Ishikawa (cell line): ENCODE measurements around the gene LMF1.

Experiments used
- CEBPB ChIP-seq: IDR thresholded peaks from 2 replicates; pipeline ENCODE4 v1.6.1; 2012
- CREB1 ChIP-seq: IDR thresholded peaks from 2 replicates; pipeline ENCODE4 v1.6.1; 2012; ENCODE audit warnings: low read depth
- EGR1 ChIP-seq: IDR thresholded peaks from 2 replicates; pipeline ENCODE4 v1.6.1; 2012
- EP300 ChIP-seq: IDR thresholded peaks from 2 replicates; pipeline ENCODE4 v1.6.1; 2012; ENCODE audit warnings: borderline replicate concordance
- FOXM1 ChIP-seq: IDR thresholded peaks from 2 replicates; pipeline ENCODE4 v1.6.1; 2012; ENCODE audit warnings: low read depth, borderline replicate concordance
- NFIC ChIP-seq: IDR thresholded peaks from 2 replicates; pipeline ENCODE4 v1.6.1; 2012
- RAD21 ChIP-seq: IDR thresholded peaks from 2 replicates; pipeline ENCODE4 v1.6.1; 2012; ENCODE audit warnings: low read depth
- TAF1 ChIP-seq: IDR thresholded peaks from 2 replicates; pipeline ENCODE4 v1.6.1; 2012; ENCODE audit warnings: low read depth, mild to moderate bottlenecking
- TCF12 ChIP-seq: IDR thresholded peaks from 2 replicates; pipeline ENCODE4 v1.6.1; 2012; ENCODE audit warnings: low read depth
- TEAD4 ChIP-seq: IDR thresholded peaks from 2 replicates; pipeline ENCODE4 v1.6.1; 2012
- YY1 ChIP-seq: IDR thresholded peaks from 2 replicates; pipeline ENCODE4 v1.6.1; 2012; ENCODE audit warnings: low read depth
- ZBTB7A ChIP-seq: IDR thresholded peaks from 2 replicates; pipeline ENCODE4 v1.6.1; 2012; ENCODE audit warnings: low read depth
- TF ChIP-seq, protein P1 (sequence below): IDR thresholded peaks from 2 replicates; pipeline ENCODE4 v1.6.1; 2012; ENCODE audit warnings: low read depth, mild to moderate bottlenecking
- TF ChIP-seq, protein P2 (sequence below): IDR thresholded peaks from 2 replicates; pipeline ENCODE4 v1.6.1; 2012
- TF ChIP-seq, protein P3 (sequence below): IDR thresholded peaks from 2 replicates; pipeline ENCODE4 v1.6.1; 2012

The LMF1 gene

DNA sequence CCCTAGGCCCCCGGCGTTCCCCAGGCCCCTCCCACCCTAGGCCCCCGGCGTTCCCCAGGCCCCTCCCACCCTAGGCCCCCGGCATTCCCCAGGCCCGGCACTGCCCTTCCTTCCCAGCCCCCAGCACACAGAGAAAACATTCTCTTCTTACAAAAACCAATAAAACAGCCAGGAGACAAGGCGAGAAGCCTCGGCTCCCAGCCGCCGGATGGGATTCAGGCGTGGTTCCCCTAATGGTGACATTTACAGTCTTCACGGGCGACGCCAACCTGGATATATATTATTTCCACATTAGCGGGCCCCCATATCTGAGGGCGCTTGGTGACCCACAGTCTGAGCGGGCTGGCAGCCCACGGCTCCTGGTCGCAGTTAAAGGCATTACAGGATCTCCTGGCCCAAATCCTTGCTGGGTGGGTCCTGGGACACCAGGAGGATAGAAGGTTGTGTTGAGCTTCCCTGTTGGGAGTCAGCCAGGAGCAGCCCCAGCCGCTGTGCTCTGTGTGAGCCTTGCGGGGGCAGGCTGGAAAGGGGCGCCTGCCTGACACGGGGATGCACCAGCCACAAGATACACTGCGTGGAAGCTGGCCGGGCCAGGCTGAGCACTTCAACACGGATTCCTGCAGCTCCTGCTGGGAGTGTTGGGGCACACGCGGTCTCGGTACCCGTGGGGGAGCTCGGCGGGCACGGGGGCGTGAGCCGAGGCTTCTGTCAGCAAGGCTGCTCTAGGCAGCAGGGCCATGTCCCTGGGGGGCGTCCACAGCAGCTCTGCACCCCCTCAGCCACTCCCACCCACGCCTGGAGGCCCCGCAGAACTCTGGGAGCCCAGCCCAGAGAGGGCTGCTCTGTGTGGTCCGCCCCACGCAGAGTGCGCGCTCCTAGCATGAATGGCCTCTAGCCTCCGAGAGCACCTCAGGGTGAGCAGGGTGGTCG, 83.7 kb downstream of the LMF1 start:
- no peak for TF ChIP-seq RAD21
- TF ChIP-seq, protein P1, sequence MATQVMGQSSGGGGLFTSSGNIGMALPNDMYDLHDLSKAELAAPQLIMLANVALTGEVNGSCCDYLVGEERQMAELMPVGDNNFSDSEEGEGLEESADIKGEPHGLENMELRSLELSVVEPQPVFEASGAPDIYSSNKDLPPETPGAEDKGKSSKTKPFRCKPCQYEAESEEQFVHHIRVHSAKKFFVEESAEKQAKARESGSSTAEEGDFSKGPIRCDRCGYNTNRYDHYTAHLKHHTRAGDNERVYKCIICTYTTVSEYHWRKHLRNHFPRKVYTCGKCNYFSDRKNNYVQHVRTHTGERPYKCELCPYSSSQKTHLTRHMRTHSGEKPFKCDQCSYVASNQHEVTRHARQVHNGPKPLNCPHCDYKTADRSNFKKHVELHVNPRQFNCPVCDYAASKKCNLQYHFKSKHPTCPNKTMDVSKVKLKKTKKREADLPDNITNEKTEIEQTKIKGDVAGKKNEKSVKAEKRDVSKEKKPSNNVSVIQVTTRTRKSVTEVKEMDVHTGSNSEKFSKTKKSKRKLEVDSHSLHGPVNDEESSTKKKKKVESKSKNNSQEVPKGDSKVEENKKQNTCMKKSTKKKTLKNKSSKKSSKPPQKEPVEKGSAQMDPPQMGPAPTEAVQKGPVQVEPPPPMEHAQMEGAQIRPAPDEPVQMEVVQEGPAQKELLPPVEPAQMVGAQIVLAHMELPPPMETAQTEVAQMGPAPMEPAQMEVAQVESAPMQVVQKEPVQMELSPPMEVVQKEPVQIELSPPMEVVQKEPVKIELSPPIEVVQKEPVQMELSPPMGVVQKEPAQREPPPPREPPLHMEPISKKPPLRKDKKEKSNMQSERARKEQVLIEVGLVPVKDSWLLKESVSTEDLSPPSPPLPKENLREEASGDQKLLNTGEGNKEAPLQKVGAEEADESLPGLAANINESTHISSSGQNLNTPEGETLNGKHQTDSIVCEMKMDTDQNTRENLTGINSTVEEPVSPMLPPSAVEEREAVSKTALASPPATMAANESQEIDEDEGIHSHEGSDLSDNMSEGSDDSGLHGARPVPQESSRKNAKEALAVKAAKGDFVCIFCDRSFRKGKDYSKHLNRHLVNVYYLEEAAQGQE = no peak
- no peak for TF ChIP-seq ZBTB7A
- TF ChIP-seq CEBPB = no peak
- no peak for TF ChIP-seq TCF12
- TF ChIP-seq TAF1 = no peak
- no peak for TF ChIP-seq TEAD4
- no peak for TF ChIP-seq NFIC
- TF ChIP-seq, protein P2, sequence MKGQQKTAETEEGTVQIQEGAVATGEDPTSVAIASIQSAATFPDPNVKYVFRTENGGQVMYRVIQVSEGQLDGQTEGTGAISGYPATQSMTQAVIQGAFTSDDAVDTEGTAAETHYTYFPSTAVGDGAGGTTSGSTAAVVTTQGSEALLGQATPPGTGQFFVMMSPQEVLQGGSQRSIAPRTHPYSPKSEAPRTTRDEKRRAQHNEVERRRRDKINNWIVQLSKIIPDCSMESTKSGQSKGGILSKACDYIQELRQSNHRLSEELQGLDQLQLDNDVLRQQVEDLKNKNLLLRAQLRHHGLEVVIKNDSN = no peak
- no peak for TF ChIP-seq FOXM1
- TF ChIP-seq, protein P3, sequence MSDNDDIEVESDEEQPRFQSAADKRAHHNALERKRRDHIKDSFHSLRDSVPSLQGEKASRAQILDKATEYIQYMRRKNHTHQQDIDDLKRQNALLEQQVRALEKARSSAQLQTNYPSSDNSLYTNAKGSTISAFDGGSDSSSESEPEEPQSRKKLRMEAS = no peak

DNA sequence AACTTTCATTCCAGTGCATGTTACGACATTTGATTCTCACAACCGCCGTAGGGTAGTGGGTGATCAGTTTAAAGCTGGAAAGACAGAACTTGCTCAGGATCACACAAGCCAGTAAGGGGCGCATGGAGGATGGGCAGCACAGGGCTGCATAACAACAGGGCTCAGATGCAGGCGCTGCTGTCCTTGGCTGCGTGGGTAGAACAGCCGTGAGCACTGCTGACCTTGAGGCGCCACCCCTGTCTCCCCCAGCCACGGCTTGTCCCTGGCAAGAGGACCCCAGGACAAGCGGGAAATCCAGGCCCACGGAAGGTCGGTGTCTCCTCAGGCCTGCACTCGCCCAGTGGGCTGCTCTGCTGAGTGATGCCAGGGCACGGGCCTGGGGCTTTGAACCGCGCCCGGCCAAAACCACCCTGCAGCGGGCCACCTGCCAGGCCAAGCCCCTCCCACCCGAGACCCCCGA, 84.7 kb downstream of the LMF1 start:
- TF ChIP-seq TCF12 (no peak), TEAD4 (no peak), EGR1 (no peak), YY1 (no peak), TAF1 (no peak)

DNA sequence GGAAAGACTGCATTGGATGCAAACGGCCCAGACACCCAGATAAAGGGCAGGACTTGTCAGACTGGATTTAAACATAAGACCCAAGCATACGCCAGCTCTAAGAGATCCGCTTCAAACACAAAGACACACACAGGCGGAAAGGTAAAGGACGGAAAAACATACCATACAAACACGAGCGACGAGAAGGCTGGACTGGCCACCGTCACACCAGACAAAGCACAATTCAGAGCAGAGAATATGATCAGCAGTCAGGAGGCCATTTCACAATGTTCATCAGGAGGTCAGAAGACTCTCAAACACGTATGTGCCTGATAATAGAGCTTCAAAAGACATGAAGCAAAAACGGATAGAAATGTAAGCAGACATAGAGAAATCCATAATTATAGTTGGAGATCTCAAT, 85.4 kb downstream of the LMF1 start:
- no peak for TF ChIP-seq EGR1
- TF ChIP-seq TCF12 = no peak
- TF ChIP-seq TAF1 = no peak
- TF ChIP-seq FOXM1 = no peak
- TF ChIP-seq CEBPB = no peak
- TF ChIP-seq, protein P3 = no peak
- no peak for TF ChIP-seq YY1
- TF ChIP-seq, protein P2 = no peak
- no peak for TF ChIP-seq RAD21
- TF ChIP-seq, protein P1 = no peak
- no peak for TF ChIP-seq EP300
- no peak for TF ChIP-seq NFIC
- TF ChIP-seq ZBTB7A = no peak
- TF ChIP-seq TEAD4 = no peak
- TF ChIP-seq CREB1 = no peak

DNA sequence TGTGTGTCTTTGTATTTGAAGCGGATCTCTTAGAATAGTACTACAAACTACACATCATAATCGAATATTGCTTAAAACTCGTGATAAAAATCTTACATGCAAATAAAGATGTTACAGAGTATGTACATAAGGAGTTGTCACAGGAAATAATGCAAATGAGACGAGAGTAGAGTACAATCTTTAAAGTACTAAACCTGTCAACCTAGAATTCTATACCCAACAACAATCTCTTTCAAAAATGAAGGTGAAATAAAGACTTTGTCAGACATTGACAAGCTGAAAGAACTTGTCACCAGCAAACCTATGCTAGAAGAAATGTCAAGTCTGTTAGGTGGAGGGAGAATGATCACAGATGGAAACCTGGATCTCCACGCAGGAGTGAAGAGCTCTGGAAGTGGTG, 86.6 kb downstream of the LMF1 start:
- TF ChIP-seq, protein P2 = no peak

DNA sequence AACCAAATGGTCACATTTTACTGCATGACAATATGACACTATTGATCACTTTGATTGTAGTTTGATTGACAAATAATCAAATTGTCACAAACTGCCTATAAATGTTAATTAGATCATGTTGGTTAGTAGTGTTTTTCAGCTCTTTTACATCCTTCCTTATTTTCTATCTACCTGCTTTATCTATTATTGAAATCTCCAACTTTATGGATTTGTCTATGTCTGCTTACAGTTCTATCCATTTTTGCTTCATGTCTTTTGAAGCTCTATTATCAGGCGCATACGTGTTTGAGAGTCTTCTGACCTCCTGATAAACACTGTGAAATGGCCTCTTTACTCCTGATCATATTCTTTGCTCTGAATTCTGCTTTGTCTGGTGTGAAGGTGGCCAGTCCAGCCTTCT, 87.0 kb downstream of the LMF1 start:
- TF ChIP-seq NFIC = no peak
- TF ChIP-seq FOXM1 = no peak
- TF ChIP-seq, protein P3 = no peak
- TF ChIP-seq RAD21 = no peak
- TF ChIP-seq TAF1 = no peak
- no peak for TF ChIP-seq CREB1
- TF ChIP-seq, protein P1 = no peak
- no peak for TF ChIP-seq TEAD4
- no peak for TF ChIP-seq YY1
- TF ChIP-seq, protein P2 = no peak
- no peak for TF ChIP-seq ZBTB7A
- no peak for TF ChIP-seq TCF12
- TF ChIP-seq EP300 = no peak
- TF ChIP-seq CEBPB = no peak
- no peak for TF ChIP-seq EGR1
